ENCODE measurements around the gene ITGB3. TPM values are rescaled to one million over a fixed set of nuclear protein-coding genes. Genes with fewer than 3 reads are reported as not detected.
"Not testable (repeated sequence)": the region's sequence is repeated elsewhere in the genome, so short reads cannot be mapped to it uniquely, and the experiment has no call there.

ITGB3 gene
- total and polyA plus RNA-seq, 2 experiments from 2014 or later = 3.5 to 7.2 TPM

DNA sequence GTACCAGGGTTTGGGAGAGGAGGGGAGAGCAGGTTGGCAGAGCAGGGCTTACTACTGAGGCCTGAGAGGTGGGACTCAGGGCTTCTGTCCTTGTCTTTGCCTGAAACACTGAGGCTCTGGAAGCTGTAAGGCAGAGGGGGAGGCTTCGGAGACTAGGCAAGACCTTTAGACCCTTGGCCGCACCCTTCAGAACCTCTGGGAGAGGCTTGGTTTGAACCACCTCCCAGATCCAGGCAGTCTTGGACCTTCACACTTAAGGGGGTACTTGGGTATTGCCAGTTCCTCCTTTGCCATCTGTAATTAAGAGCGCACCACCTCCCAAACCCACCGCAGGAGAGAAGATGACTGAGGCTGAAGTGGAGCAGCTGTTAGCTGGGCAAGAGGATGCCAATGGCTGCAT, 31.6 kb upstream of the ITGB3 start:
- H3K4me2 ChIP-seq (ENCODE audit: unreplicated experiment) = no peak overlapping the region
- no peaks in the 10 kb centered on the region for H3K9me2 ChIP-seq (ENCODE audit: insufficient read depth)
- WGBS, 2 experiments (ENCODE audit: low coverage in 1 of 2, low lambda C conversion rate in 2 of 2, missing lambda C conversion rate in 2 of 2) = 96% methylated on average over 4 of the region's 4 CpGs
- H3K9me3 ChIP-seq (ENCODE audit: low read depth) = no peaks in the 10 kb centered on the region
- peaks cover 18% of the 10 kb centered on the region for H3K4me1 ChIP-seq (ENCODE audit: insufficient read depth)
- no peaks in the 10 kb centered on the region for H3K79me2 ChIP-seq (ENCODE audit: insufficient read depth)
- H3K36me3 ChIP-seq (ENCODE audit: low read depth) = no peaks in the 10 kb centered on the region
- H4K20me1 ChIP-seq (ENCODE audit: insufficient read depth) = no peaks in the 10 kb centered on the region
- no peaks in the 10 kb centered on the region for H3K27me3 ChIP-seq (replicated peaks; ENCODE audit: insufficient read depth)
- no peak for DNase-seq
- H3K27ac ChIP-seq = no peak overlapping the region
- no peak overlapping the region for H2AFZ ChIP-seq
- no peak for TF ChIP-seq EZH2phosphoT487 (IDR thresholded peaks at IDR 0.05; ENCODE audit: insufficient read depth, low read depth)
- TF ChIP-seq EZH2 (IDR thresholded peaks at IDR 0.05; ENCODE audit: insufficient read depth, poor library complexity, severe bottlenecking) = no peak
- peaks cover 12% of the 10 kb centered on the region for H3F3A ChIP-seq (ENCODE audit: insufficient read depth)
- no peak overlapping the region for H3K9ac ChIP-seq
- in situ Hi-C loops (cut with MboI) = no loop called here
- H3K4me3 ChIP-seq = no peak overlapping the region

DNA sequence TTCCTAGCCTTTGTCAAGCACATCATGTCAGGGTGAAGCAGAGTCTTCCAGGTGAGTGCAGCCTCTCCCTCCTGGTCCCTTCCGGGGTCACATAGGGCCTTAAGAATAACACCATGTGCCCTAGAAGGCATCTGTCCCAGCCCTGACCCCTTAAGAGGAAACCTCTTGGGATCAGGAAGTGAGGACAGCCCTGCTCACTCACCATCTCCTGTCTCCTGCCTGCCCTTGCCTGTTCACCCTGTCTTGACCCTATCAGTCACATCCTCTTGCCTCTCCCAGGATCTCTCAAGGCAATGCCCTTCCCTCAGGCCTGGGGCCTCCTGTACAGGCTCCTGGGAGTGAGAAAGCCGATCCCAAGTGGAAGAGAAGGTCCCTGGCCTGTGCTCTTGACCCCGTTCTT, 30.6 kb upstream of the ITGB3 start:
- Histone ChIP-seq H2AFZ (no peak overlapping the region), H3F3A (ENCODE audit: insufficient read depth) (peaks cover 12% of the 10 kb centered on the region), H3K9me2 (ENCODE audit: insufficient read depth) (no peaks in the 10 kb centered on the region), H3K9me3 (ENCODE audit: low read depth) (no peaks in the 10 kb centered on the region), H4K20me1 (ENCODE audit: insufficient read depth) (no peaks in the 10 kb centered on the region), H3K4me3 (no peak overlapping the region), H3K36me3 (ENCODE audit: low read depth) (no peaks in the 10 kb centered on the region), H3K9ac (no peak overlapping the region), H3K79me2 (ENCODE audit: insufficient read depth) (no peaks in the 10 kb centered on the region), H3K4me2 (ENCODE audit: unreplicated experiment) (no peak overlapping the region), H3K4me1 (ENCODE audit: insufficient read depth) (peaks cover 18% of the 10 kb centered on the region), H3K27ac (no peak overlapping the region), H3K27me3 (replicated peaks; ENCODE audit: insufficient read depth) (no peaks in the 10 kb centered on the region)
- in situ Hi-C loops (cut with MboI) = no loop called here
- peak; percentile 27 for DNase-seq
- 96 to 100% methylated on average over 3 of the region's 3 CpGs for WGBS, 2 experiments (ENCODE audit: low coverage in 1 of 2, low lambda C conversion rate in 2 of 2, missing lambda C conversion rate in 2 of 2)
- TF ChIP-seq EZH2 (IDR thresholded peaks at IDR 0.05; ENCODE audit: insufficient read depth, poor library complexity, severe bottlenecking) (no peak), EZH2phosphoT487 (IDR thresholded peaks at IDR 0.05; ENCODE audit: insufficient read depth, low read depth) (no peak)

DNA sequence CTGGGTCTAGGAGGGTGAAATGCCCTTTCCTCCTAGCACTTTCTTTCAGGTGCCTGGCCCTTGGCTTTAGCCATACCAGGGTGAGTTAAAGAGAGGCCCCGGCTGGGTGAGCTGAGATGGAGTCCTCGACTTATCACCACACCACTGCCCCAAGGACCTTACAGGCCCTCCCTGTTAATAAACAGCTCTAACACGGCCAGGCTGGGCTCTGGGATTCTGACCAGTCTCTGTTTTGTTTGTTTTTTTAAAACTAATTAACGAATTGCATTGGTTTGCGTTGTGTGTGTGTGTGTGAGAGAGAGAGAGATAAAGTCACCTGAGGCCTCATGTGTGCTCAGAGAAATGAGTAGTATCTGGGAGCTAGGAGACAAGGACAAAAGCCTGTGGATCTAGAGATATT, 30.2 kb upstream of the ITGB3 start:
- H3K27me3 ChIP-seq (replicated peaks; ENCODE audit: insufficient read depth) = no peaks in the 10 kb centered on the region
- no peaks in the 10 kb centered on the region for H4K20me1 ChIP-seq (ENCODE audit: insufficient read depth)
- H3K4me1 ChIP-seq (ENCODE audit: insufficient read depth) = peaks cover 18% of the 10 kb centered on the region
- in situ Hi-C loops (cut with MboI) = no loop called here
- H3F3A ChIP-seq (ENCODE audit: insufficient read depth) = peaks cover 12% of the 10 kb centered on the region
- H3K9ac ChIP-seq = no peak overlapping the region
- WGBS, 2 experiments (ENCODE audit: low coverage in 1 of 2, low lambda C conversion rate in 2 of 2, missing lambda C conversion rate in 2 of 2) = 96% methylated on average over 5 of the region's 5 CpGs
- no peak overlapping the region for H2AFZ ChIP-seq
- DNase-seq = no peak
- H3K27ac ChIP-seq = no peak overlapping the region
- no peaks in the 10 kb centered on the region for H3K9me2 ChIP-seq (ENCODE audit: insufficient read depth)
- H3K79me2 ChIP-seq (ENCODE audit: insufficient read depth) = no peaks in the 10 kb centered on the region
- H3K4me2 ChIP-seq (ENCODE audit: unreplicated experiment) = no peak overlapping the region
- H3K36me3 ChIP-seq (ENCODE audit: low read depth) = no peaks in the 10 kb centered on the region
- TF ChIP-seq EZH2 (IDR thresholded peaks at IDR 0.05; ENCODE audit: insufficient read depth, poor library complexity, severe bottlenecking) = no peak
- no peak for TF ChIP-seq EZH2phosphoT487 (IDR thresholded peaks at IDR 0.05; ENCODE audit: insufficient read depth, low read depth)
- no peaks in the 10 kb centered on the region for H3K9me3 ChIP-seq (ENCODE audit: low read depth)
- H3K4me3 ChIP-seq = no peak overlapping the region

DNA sequence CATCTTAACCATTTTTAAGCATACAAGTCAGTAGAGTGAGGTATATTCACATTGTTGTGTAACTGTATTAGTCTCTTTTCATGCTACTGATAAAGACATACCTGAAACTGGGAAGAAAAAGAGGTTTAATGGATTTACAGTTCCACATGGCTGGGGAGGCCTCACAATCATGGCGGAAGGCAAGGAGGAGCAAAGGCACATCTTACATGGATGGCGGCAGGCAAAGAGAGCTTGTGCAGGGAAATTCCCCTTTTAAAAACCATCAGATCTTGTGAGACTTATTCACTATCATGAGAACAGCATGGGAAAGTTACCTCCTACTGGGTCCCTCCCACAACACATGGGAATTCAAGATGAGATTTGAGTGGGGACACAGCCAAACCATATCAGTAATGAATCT, 29.6 kb upstream of the ITGB3 start:
- in situ Hi-C loops (cut with MboI); H4K20me1 ChIP-seq (ENCODE audit: insufficient read depth); H3K27ac ChIP-seq; H3K27me3 ChIP-seq (replicated peaks; ENCODE audit: insufficient read depth); H3K36me3 ChIP-seq (ENCODE audit: low read depth); H3K4me2 ChIP-seq (ENCODE audit: unreplicated experiment); H3K9me3 ChIP-seq (ENCODE audit: low read depth); H2AFZ ChIP-seq; H3K79me2 ChIP-seq (ENCODE audit: insufficient read depth); DNase-seq; H3K9ac ChIP-seq; H3K4me3 ChIP-seq; H3K9me2 ChIP-seq (ENCODE audit: insufficient read depth): not testable (repeated sequence)
- H3F3A ChIP-seq (ENCODE audit: insufficient read depth) = peaks cover 12% of the 10 kb centered on the region
- 98 to 100% methylated on average over 2 of the region's 2 CpGs for WGBS, 2 experiments (ENCODE audit: low coverage in 1 of 2, low lambda C conversion rate in 2 of 2, missing lambda C conversion rate in 2 of 2)
- H3K4me1 ChIP-seq (ENCODE audit: insufficient read depth) = peaks cover 18% of the 10 kb centered on the region

- 0% methylated on average over 1 of the region's 1 CpG for WGBS, 2 experiments (ENCODE audit: low coverage in 1 of 2, low lambda C conversion rate in 2 of 2, missing lambda C conversion rate in 2 of 2)
- no peaks in the 10 kb centered on the region for H3K79me2 ChIP-seq (ENCODE audit: insufficient read depth)
- DNase-seq = peak; percentile 18
- H3K9ac ChIP-seq = peak overlapping the region; percentile 37; the same call in 1 of the 2 replicates
- peak overlapping the region; percentile 48 for H3K27ac ChIP-seq
- H3K4me2 ChIP-seq (ENCODE audit: unreplicated experiment) = peak overlapping the region; percentile 67
- TF ChIP-seq EZH2 (IDR thresholded peaks at IDR 0.05; ENCODE audit: insufficient read depth, poor library complexity, severe bottlenecking) = no peak
- no peak for TF ChIP-seq EZH2phosphoT487 (IDR thresholded peaks at IDR 0.05; ENCODE audit: insufficient read depth, low read depth)
- H3K4me1 ChIP-seq (ENCODE audit: insufficient read depth) = peaks cover 19% of the 10 kb centered on the region
- H2AFZ ChIP-seq = peak overlapping the region; percentile 71
- H3K36me3 ChIP-seq (ENCODE audit: low read depth) = no peaks in the 10 kb centered on the region
- no peaks in the 10 kb centered on the region for H3K9me2 ChIP-seq (ENCODE audit: insufficient read depth)
- in situ Hi-C loops (cut with MboI) = no loop called here
- H3F3A ChIP-seq (ENCODE audit: insufficient read depth) = peaks cover 14% of the 10 kb centered on the region
- no peaks in the 10 kb centered on the region for H3K27me3 ChIP-seq (replicated peaks; ENCODE audit: insufficient read depth)
- H4K20me1 ChIP-seq (ENCODE audit: insufficient read depth) = no peaks in the 10 kb centered on the region
- no peaks in the 10 kb centered on the region for H3K9me3 ChIP-seq (ENCODE audit: low read depth)
- H3K4me3 ChIP-seq = no peak overlapping the region
Observed at GRCh38 chr17:47224966-47225365, 28.7 kb upstream of the ITGB3 start.

Measured in GM23248 (cell line).